Stimulated activated CD4-positive, alpha-beta T cell treated with anti-CD3 and anti-CD28 coated beads, Interleukin-12 subunit alpha, Interleukin-12 subunit beta, amount 100 ng/mL, for 4 hours (primary cell): ENCODE data around the gene TP63.

Source experiments
- DNase-seq: peaks from one replicate; pipeline ENCODE4 v3.0.0-alpha.2; 2020

Gene TP63

GRCh38 chr3:189786479-189787064, 155.4 kb downstream of the TP63 start:
- no peak for DNase-seq

GRCh38 chr3:189787191-189787590, 156.0 kb downstream of the TP63 start:
- DNase-seq: no peak

- DNase-seq: no peak
Observed at GRCh38 chr3:189787632-189788031, 156.4 kb downstream of the TP63 start.

GRCh38 chr3:189789432-189789831, 158.2 kb downstream of the TP63 start:
- DNase-seq: no peak

GRCh38 chr3:189790658-189791057, 159.5 kb downstream of the TP63 start:
- no peak for DNase-seq

GRCh38 chr3:189792046-189792929, 161.1 kb downstream of the TP63 start:
- no peak for DNase-seq

GRCh38 chr3:189794518-189794917, 163.3 kb downstream of the TP63 start:
- no peak for DNase-seq

GRCh38 chr3:189797103-189797750, 166.0 kb downstream of the TP63 start:
- no peak for DNase-seq

GRCh38 chr3:189799366-189799765, 168.2 kb downstream of the TP63 start:
- no peak for DNase-seq

GRCh38 chr3:189800436-189800835, 169.2 kb downstream of the TP63 start:
- no peak for DNase-seq

- no peak for DNase-seq
Observed at GRCh38 chr3:189803254-189803653, 172.1 kb downstream of the TP63 start.

- no peak for DNase-seq
Observed at GRCh38 chr3:189805375-189806067, 174.3 kb downstream of the TP63 start.

- DNase-seq: no peak
Observed at GRCh38 chr3:189806171-189806951, 175.2 kb downstream of the TP63 start.

GRCh38 chr3:189808246-189809007, 177.2 kb downstream of the TP63 start:
- DNase-seq: no peak

- no peak for DNase-seq
Observed at GRCh38 chr3:189809583-189809982, 178.4 kb downstream of the TP63 start.

GRCh38 chr3:189812806-189813465, 181.7 kb downstream of the TP63 start:
- no peak for DNase-seq

GRCh38 chr3:189813647-189814240, 182.6 kb downstream of the TP63 start:
- DNase-seq: no peak

- no peak for DNase-seq
Observed at GRCh38 chr3:189820365-189820720, 189.2 kb downstream of the TP63 start.

GRCh38 chr3:189821262-189821661, 190.1 kb downstream of the TP63 start:
- DNase-seq: no peak

- DNase-seq: no peak
Observed at GRCh38 chr3:189822726-189823125, 191.5 kb downstream of the TP63 start.
